ENCODE measurements around the gene ZBTB20. TPM values are rescaled to one million over a fixed set of nuclear protein-coding genes. Genes with fewer than 3 reads are reported as not detected.

The ZBTB20 gene
- total and polyA plus RNA-seq, 2 of the 4 experiments (the other 2 are of a cell fraction): 0.75 to 14.7 TPM

DNA sequence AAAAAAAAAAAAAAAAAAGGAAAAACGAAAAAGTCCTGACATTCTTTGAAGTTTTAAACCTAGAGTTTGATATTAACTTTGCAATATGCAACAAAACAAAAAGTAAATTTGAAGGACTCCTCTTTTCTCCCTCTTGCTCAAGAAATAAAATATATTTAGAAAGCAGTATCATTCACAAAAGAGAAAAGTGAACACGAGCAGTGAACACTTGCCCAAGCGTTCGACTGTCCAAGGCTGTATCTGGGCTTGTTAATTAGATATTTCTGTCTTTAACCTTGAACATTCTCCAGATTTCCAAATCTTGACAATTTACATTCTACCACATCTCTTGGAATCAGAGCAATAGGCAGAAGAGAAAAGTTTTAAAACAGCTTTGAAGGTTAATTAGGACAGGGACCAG, 495.5 kb downstream of the ZBTB20 start:
- H3K4me1 ChIP-seq (ENCODE audit: control insufficient read depth, insufficient read depth, low read length): no peaks in the 10 kb centered on the region
- peak overlapping the region; percentile 76; the same call in 1 of the 2 replicates for H2BK20ac ChIP-seq (ENCODE audit: low read depth, low read length)
- no peaks in the 10 kb centered on the region for H3K9me1 ChIP-seq (ENCODE audit: insufficient read depth, low read length)
- H3K27me3 ChIP-seq (ENCODE audit: control insufficient read depth, insufficient read depth, low read length): no peaks in the 10 kb centered on the region
- H3K27ac ChIP-seq (ENCODE audit: insufficient read depth, low read length): no peak overlapping the region
- CTCF ChIA-PET: no interaction called here
- no peak overlapping the region for H2AK9ac ChIP-seq (replicated peaks; ENCODE audit: low read depth, low read length, poor library complexity)
- DNase-seq: no peak
- no peak overlapping the region for H3K4ac ChIP-seq (ENCODE audit: low read depth, low read length)
- no peaks in the 10 kb centered on the region for H3K79me1 ChIP-seq (ENCODE audit: low read depth in 1 of 2, low read length in 2 of 2)
- H4K91ac ChIP-seq (ENCODE audit: insufficient read depth, low read depth, low read length): no peak overlapping the region
- POLR2A ChIA-PET (ENCODE audit: unreplicated experiment): no interaction called here
- no peak overlapping the region; the same call in 1 of the 2 replicates for H3K14ac ChIP-seq (replicated peaks; ENCODE audit: low read depth, low read length)
- H4K8ac ChIP-seq (ENCODE audit: low read depth in 2 of 2, low read length in 2 of 2): no peak overlapping the region
- H2BK120ac ChIP-seq (ENCODE audit: low read depth, low read length): peak overlapping the region; percentile 64; the same call in 1 of the 2 replicates
- no peak overlapping the region for H4K5ac ChIP-seq (ENCODE audit: low read depth, low read length)
- no peak overlapping the region for H2AFZ ChIP-seq (replicated peaks; ENCODE audit: low read length, poor library complexity)
- H3K9ac ChIP-seq (ENCODE audit: low read depth, low read length): no peak overlapping the region
- in situ Hi-C loops (cut with MboI; ENCODE audit: low sequenced_read_pairs): no loop called here
- TF ChIP-seq CHD1 (IDR thresholded peaks at IDR 0.05; ENCODE audit: low read depth, low read length): no peak
- no peak for TF ChIP-seq POLR2A (IDR thresholded peaks at IDR 0.05; ENCODE audit: low read depth, low read length)
- no peak for TF ChIP-seq MXI1 (IDR thresholded peaks at IDR 0.05; ENCODE audit: borderline replicate concordance, low read depth, low read length)
- TF ChIP-seq NFE2L2 (IDR thresholded peaks at IDR 0.05; ENCODE audit: low read depth, low read length): no peak
- TF ChIP-seq RCOR1 (IDR thresholded peaks at IDR 0.05; ENCODE audit: insufficient replicate concordance, low read length): no peak
- TF ChIP-seq MAFK (IDR thresholded peaks at IDR 0.05; ENCODE audit: low read depth, low read length): no peak
- no peak for TF ChIP-seq RAD21 (IDR thresholded peaks at IDR 0.05; ENCODE audit: low read length)
- TF ChIP-seq, protein P1, sequence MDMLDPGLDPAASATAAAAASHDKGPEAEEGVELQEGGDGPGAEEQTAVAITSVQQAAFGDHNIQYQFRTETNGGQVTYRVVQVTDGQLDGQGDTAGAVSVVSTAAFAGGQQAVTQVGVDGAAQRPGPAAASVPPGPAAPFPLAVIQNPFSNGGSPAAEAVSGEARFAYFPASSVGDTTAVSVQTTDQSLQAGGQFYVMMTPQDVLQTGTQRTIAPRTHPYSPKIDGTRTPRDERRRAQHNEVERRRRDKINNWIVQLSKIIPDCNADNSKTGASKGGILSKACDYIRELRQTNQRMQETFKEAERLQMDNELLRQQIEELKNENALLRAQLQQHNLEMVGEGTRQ (IDR thresholded peaks at IDR 0.05; ENCODE audit: low read depth, low read length): no peak
- no peak for ATAC-seq (ENCODE audit: low read depth)
- dilution Hi-C loops (cut with HindIII; ENCODE audit: low sequenced_read_pairs, unreplicated experiment): no loop called here
- H4K20me1 ChIP-seq (ENCODE audit: insufficient read depth, low read length): no peaks in the 10 kb centered on the region
- no CpG with 5 or more reads among the region's 4 CpGs for WGBS, 2 experiments (ENCODE audit: extremely low coverage in 2 of 2, insufficient read length in 1 of 2)
- H2AK5ac ChIP-seq (ENCODE audit: low read depth, low read length): no peak overlapping the region
- H3K9me3 ChIP-seq (ENCODE audit: control insufficient read depth, insufficient read depth, low read length): no peaks in the 10 kb centered on the region
- H3K36me3 ChIP-seq (ENCODE audit: control insufficient read depth, insufficient read depth, low read length): no peaks in the 10 kb centered on the region
- H3K4me2 ChIP-seq (ENCODE audit: low read depth, low read length): no peak overlapping the region
- no TSS peak for BruUV-seq (replicated peaks)
- H3K18ac ChIP-seq (ENCODE audit: low read depth, low read length): no peak overlapping the region
- no peak overlapping the region for H2BK5ac ChIP-seq (ENCODE audit: low read depth, low read length, poor library complexity, severe bottlenecking)
- H3K4me3 ChIP-seq (ENCODE audit: insufficient read depth, low read depth, low read length): no peak overlapping the region
- H3K23ac ChIP-seq (ENCODE audit: low read depth, low read length): no peak overlapping the region
- no peak overlapping the region for H3K56ac ChIP-seq (ENCODE audit: extremely low read depth, insufficient read depth, low read length)
- H2BK15ac ChIP-seq (ENCODE audit: low read depth, low read length): 0 out of 3 replicates have a peak overlapping the region, but pooled peaks have one; percentile 55
- intact Hi-C loops (cut with micrococcal nuclease): no loop called here

Measured in IMR-90 (cell line).